ENCODE data around the gene TET2.

Gene TET2

DNA sequence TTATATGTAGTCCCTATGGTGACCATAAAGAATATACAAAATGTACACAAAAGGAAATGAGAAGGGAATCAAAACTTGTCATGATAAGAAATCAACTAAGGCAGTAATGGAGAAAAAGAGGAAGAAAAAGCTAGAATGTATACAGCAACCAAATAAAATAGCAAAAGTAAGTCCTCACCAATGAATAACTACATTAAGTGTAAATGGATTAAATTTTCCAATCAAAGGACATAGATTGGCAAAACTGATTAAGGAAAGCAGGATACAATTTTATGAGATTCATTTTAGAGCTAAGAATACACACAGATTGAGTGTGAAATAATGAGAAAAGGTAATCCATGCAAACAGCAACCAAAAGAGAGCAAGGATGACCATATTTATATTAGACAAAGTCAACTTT lies 157.4 kb downstream of the TET2 start:
- TF ChIP-seq, protein P1, sequence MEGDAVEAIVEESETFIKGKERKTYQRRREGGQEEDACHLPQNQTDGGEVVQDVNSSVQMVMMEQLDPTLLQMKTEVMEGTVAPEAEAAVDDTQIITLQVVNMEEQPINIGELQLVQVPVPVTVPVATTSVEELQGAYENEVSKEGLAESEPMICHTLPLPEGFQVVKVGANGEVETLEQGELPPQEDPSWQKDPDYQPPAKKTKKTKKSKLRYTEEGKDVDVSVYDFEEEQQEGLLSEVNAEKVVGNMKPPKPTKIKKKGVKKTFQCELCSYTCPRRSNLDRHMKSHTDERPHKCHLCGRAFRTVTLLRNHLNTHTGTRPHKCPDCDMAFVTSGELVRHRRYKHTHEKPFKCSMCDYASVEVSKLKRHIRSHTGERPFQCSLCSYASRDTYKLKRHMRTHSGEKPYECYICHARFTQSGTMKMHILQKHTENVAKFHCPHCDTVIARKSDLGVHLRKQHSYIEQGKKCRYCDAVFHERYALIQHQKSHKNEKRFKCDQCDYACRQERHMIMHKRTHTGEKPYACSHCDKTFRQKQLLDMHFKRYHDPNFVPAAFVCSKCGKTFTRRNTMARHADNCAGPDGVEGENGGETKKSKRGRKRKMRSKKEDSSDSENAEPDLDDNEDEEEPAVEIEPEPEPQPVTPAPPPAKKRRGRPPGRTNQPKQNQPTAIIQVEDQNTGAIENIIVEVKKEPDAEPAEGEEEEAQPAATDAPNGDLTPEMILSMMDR (IDR thresholded peaks at IDR 0.05; ENCODE audit: insufficient read depth, missing control alignments), result no peak
- DNase-seq (ENCODE audit: insufficient read length, low spot score) (no peak), FAIRE-seq (no peak)

DNA sequence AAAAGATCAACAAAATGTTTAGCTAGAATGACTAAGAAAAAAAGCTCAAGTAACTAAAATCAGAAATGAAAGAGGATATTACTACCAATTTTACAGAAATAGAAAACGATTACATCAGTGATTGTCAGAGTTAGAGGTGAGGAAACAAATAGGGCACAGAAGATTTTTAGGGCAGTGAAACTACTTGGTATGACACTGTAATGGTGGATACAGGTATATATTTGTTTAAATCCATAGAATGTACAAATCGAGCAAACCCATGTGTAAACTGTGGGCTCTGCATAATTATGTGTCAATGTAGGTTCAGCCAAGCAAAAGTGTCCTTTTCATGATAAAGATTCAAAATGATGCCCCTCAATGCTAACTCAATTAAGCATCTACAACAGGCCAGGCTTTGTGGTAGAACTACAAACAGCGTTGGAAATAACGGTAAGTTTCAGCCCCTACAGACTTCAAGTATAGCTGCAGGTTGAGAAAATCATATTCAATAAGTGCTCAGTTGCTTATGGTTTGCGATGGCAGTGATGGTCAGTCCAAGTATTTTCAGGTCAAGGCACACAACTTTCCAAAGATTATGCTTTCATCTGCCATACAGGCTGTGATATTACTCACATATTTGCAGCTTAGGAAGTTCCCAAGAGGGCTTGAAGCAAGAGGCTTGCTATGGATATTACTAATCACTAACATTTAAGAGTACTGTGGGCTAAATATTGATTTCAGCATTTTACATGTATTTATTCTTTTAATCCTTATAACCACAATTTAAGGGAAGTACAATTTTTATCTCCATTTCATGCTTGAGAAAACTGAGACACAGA lies 158.6 kb downstream of the TET2 start:
- FAIRE-seq (no peak), DNase-seq (ENCODE audit: insufficient read length, low spot score) (no peak)
- TF ChIP-seq, protein P1 (IDR thresholded peaks at IDR 0.05; ENCODE audit: insufficient read depth, missing control alignments), result no peak

DNA sequence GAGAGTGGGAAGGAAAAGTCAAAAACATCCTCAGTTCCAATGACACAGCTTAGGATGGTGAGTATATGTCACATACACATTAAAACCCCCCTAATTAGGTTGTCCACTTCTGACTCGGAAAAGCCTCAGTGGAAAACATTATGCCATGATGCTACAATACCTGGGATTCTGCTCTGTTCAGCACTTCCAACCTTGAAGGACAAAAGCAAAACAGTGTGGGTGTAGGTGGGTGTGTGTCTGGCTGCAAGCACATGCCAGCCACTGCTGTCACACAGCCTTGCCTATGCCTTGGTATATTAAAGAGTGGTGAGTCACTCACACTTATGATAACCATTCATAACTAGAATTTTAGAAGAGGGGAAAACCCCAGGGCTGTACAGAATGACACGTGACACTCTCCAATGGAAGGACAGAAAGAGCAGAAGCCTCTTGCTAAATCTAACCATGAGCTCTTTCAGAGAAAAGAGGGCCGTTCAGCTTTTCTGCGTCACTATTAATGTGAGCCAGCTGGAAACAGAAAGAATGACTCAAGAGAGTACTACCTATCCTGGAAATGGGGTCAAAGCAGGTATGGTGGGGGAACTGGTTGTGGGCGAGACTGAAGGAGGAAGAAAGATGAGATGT lies 159.6 kb downstream of the TET2 start:
- TF ChIP-seq, protein P1 (IDR thresholded peaks at IDR 0.05; ENCODE audit: insufficient read depth, missing control alignments), result no peak
- no peak for DNase-seq (ENCODE audit: insufficient read length, low spot score)
- FAIRE-seq, result no peak

DNA sequence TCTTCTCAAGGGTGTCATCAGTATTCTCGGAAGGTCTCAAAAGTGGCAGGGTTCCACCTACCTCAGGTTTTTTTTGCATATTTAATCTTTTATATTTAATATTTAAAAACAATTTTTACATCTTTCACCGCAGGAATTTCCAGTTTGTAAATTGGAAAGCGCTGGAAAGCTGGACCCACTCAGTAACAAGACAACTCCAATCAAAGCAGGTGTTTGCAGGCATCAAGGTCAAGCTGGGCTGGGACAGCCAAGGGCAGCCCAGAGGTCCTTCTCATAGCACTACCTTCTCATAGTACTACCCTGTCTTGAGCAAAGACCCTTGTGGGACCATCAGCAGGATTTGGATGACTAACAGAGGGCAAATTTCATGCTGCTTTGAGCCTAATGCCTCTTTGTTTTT lies 160.1 kb downstream of the TET2 start:
- TF ChIP-seq, protein P1 (IDR thresholded peaks at IDR 0.05; ENCODE audit: insufficient read depth, missing control alignments), result no peak
- FAIRE-seq, result no peak
- no peak for DNase-seq (ENCODE audit: insufficient read length, low spot score)

DNA sequence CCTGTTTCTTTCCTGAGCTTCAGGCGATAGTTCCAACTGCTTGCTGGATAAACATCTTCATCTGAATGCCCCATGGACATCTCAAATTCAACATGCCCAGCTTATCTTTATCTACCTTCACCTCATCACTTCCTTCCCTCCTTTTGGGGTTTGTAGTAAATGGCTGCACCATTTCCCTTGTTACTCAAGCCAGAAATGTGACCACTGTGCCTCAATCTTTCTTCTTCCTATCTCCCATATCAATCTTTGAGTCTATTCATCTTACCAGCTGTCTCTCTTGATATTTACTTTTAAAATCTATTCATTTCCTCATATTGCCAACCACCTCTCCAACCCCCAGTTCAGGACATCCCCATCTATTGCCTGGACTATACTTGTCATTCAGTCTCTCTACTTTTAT lies 171.8 kb downstream of the TET2 start:
- DNase-seq (ENCODE audit: insufficient read length, low spot score) (no peak), FAIRE-seq (no peak)
- TF ChIP-seq, protein P1 (IDR thresholded peaks at IDR 0.05; ENCODE audit: insufficient read depth, missing control alignments), result no peak

DNA sequence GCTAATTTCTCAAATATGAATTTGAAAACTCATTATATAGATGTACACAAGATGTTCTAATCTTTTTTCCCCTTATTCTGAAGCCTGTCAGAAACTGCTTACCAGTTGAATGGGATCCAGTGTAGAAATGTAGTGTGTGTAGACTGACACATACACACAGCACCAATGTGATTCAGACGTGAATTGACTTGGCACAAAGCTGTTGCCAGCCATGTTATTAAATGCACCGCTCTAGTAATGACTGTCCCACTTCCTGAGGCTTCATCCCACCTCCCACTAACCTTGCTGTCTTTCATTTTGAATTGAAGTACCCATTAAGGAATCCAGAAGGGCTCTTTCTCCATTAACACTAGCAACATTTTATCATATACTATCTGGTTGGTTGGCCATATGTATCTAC lies 180.5 kb downstream of the TET2 start:
- TF ChIP-seq, protein P1 (IDR thresholded peaks at IDR 0.05; ENCODE audit: insufficient read depth, missing control alignments), result no peak
- FAIRE-seq (no peak), DNase-seq (ENCODE audit: insufficient read length, low spot score) (no peak)

DNA sequence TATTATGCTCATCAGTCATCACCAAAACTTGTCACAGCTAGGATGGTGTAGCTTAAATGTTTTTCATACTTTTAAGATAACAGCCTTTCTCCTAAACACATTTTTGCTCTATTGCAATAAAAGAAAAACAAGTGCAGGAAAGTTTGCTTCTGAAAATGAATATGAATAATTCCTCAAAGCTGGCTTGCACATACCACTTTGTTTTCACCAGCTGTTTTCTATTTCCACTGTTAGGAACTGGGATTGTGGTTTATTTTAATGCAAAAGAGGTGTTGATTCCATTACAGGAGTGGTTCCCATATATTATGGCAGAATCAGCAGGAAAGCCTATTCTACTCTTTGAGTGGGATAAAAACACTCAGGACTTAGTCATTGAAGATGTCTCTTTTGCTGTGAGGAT lies 181.3 kb downstream of the TET2 start:
- no peak for DNase-seq (ENCODE audit: insufficient read length, low spot score)
- no peak for FAIRE-seq
- TF ChIP-seq, protein P1 (IDR thresholded peaks at IDR 0.05; ENCODE audit: insufficient read depth, missing control alignments), result no peak

Data from D721Med (cell line).